GM18511 (cell line): ENCODE data around the gene ADARB2.

ENCODE experiments used
- ATAC-seq: cut with Tn5 transposase; IDR thresholded peaks from one replicate; pipeline ENCODE4 v1.9.1; 2021; ENCODE audit warnings: mild to moderate bottlenecking, moderate library complexity; ENCODE audit not compliant: unreplicated experiment

ADARB2 gene

DNA sequence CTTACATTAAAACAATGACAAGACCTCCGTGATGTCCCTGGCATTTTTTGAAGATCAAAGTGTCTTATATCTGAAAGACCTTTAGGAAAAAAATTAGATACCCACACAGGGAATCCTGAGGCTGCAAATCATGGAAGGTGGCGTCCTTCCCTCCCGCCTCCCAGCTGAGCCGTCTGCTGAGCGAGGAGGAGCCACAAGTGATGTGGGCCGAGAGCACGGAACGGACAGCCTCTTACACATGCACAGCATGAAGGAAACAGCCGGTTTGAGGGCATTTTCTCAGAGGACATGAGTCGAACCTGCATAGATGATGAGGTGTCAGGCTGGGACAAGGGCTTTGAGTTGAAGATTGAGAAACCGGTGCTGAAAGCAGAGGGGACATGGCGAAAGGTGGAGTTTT lies 163.3 kb downstream of the ADARB2 start:
- ATAC-seq, result no peak

DNA sequence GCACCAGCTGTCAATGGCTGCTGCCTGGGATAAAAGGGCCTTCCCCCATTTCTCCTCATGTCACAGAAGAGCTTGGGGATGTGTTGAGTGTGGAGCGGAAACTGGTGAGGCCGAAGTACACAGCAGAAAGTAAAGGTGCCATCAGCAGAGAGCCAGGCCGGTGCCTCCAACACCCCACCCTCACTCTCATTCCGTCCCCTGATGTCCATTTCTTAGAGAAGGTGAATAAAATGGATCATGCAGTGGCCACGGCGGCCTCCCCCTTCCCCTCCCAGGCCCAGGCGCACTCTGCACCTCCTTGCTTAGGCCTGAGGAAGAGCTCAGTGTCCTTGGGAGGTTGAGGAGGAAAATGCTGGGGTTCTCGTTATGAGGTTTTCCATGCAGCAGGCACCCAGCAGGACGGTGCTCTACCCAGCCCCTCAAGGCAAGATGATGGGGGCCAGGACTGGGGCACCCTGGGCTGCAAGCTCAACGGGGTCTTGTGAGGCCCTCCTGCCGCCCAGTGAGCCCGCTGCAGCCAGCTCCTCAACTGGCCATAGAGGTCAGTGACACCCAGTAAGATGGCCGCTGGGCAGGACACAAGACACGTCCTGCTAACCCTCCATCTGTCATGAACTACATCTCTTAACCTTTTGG lies 163.9 kb downstream of the ADARB2 start:
- no peak for ATAC-seq

DNA sequence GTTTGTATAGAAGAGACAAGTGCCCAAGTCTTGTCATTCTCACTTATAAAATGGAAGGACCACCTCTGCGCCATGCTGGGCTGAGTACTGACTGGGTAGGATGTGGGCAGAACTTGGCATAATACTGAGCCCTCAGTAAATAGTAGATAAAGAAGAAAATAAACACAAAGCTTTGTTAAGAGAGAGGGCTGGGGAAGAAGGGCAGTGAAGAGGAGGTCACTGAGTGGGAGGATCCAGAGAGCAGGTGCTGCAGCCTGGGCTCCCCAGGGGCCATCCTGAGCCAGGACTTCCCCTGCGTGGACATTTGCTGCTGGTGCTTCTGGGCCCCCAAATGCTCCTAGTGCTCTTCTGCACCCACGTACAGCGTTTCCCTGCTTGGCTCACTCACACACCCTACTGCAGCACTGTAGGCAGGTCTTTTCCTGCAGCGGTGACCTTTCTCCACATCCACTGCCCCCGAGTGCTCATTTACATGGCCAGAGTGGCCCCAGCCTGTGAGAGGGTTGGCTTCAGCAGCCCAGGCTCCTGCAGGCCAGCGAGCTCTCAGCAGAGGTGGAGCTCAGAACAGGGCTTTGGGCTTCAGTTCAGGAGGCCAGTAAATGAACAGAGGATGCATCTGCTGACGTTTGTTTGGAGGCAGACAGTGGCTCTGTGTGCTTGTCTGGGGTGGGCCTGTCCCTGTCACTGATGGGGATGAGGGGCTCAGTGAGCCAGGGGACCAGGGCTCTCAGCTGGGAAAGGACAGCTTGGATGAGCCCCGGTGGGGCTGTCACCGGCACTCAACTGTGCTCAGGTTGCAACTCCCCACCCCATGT lies 164.6 kb downstream of the ADARB2 start:
- ATAC-seq, result no peak

DNA sequence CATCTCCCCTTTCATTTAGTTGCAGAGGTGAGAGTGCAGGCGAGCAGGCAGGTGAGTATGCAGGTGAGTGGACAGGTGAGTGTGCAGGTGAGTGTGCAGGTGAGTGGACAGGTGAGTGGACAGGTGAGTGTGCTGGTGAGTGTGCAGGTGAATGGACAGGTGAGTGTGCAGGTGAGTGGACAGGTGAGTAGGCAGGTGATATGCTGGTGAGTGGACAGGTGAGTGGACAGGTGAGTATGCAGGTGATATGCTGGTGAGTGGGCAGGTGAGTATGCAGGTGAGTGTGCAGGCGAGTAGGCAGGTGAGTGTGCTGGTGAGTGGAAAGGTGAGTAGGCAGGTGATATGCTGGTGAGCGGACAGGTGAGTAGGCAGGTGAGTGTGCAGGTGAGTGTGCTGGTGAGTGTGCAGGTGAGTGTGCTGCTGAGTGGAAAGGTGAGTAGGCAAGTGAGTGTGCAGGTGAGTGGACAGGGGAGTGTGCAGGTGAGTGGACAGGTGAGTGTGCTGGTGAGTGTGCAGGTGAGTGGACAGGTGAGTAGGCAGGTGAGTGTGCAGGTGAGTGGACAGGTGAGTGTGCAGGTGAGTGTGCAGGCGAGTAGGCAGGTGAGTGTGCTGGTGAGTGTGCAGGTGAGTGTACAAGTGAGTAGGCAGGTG lies 165.6 kb downstream of the ADARB2 start:
- ATAC-seq, result no peak

- no peak for ATAC-seq
These were observed 166.8 kb downstream of the ADARB2 start for GRCh38 chr10:1570416-1571051.

- ATAC-seq, result no peak
These were observed 168.1 kb downstream of the ADARB2 start for GRCh38 chr10:1569208-1569607.

GRCh38 chr10:1567742-1568495 lies 169.4 kb downstream of the ADARB2 start:
- no peak for ATAC-seq

DNA sequence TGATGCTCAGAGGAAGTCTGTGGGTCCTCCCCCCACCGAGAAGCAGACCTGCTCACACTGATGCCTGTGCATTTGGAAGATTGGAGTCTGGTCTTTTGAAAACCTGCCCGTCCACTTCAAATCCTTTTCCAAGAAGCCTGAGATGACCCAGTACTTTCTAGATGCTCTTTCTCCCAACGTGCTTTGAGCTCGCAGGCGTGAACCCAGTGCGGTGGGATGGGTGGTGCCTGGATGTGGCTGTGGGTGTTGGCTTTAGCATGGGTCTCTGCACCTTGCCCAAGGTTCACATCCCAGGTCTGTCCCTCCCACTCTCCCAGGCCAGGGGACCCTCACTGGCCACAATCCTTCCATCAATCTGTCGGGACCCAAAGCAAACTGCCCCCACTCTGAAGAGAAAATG lies 170.2 kb downstream of the ADARB2 start:
- ATAC-seq, result no peak

DNA sequence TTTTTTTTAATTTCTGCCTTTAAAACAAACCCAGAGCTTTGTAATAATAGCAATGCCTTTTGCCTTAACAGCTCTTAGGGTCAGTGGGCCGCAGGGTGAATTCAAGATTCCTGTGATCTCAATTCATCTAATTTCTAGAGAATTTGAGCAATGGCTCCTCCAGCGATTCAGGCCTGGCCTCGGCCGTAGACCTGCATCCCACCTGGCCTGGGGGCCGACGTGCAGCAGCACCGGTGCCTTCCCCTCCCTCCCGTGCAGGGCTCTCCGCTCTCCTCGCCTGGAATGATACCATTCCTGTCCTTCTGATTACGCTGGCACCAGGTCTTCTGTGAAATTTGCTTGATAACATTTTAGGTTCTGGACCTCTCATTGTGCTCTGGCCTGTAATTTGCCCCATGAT lies 172.5 kb downstream of the ADARB2 start:
- no peak for ATAC-seq

- ATAC-seq, result no peak
These were observed 174.3 kb downstream of the ADARB2 start for GRCh38 chr10:1563028-1563427.

- no peak for ATAC-seq
These were observed 175.5 kb downstream of the ADARB2 start for GRCh38 chr10:1561731-1562337.

- ATAC-seq, result no peak
These were observed 176.7 kb downstream of the ADARB2 start for GRCh38 chr10:1560535-1561192.

GRCh38 chr10:1559761-1560160 lies 177.6 kb downstream of the ADARB2 start:
- ATAC-seq, result no peak

- ATAC-seq, result no peak
These were observed 178.0 kb downstream of the ADARB2 start for GRCh38 chr10:1559311-1559710.

DNA sequence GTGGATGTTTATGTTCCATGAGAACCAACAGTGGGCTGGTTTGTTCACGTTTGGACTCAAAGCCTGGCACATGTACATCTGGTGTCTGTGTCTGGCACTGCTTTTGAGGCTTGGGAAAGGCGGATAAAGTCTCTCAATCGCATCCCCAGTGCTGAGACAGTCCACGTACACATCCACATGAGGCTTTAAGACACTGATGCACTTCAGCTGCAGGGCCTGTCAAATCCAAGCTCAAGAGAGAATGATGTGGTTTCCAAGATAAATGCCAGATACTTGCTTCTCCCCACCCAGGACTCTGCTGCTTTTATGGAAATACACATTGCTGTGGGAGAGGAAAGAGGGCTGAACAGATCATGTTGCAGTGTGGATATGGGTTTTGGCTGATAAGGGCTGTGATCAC lies 178.4 kb downstream of the ADARB2 start:
- ATAC-seq, result no peak

GRCh38 chr10:1557081-1557480 lies 180.2 kb downstream of the ADARB2 start:
- no peak for ATAC-seq

DNA sequence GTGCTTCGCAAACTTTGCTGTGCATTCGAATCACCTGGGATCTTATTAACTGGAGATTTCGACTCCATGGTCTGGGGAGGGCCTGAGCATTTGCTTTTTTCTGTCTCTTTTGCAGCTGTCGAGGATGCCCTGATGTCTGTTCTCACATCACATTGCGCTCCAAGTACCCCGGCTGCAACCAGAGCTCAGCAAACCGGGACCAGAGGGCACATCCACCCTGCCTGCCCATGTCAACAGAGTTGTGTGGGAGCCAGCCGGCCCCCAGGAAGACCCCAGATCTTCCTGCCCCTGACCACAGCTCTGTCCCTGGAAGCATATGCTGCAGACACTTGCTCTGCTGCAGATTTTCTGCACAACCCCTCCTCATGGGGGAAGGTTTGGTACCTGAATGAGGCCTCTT lies 180.8 kb downstream of the ADARB2 start:
- ATAC-seq, result no peak

GRCh38 chr10:1553951-1554350 lies 183.4 kb downstream of the ADARB2 start:
- ATAC-seq, result no peak

- ATAC-seq, result no peak
These were observed 184.2 kb downstream of the ADARB2 start for GRCh38 chr10:1552881-1553670.
